IPS-18c (cell line): Measurements from ENCODE around the gene SLC5A2.
"Not testable (repeated sequence)": the region's sequence is repeated elsewhere in the genome, so short reads cannot be mapped to it uniquely, and the experiment has no call there.

Experiments used
- H3K4me3 ChIP-seq: 2 replicates; pipeline ENCODE4 v1.7.0; 2013; ENCODE audit warnings: low read depth, mild to moderate bottlenecking, low read length, moderate library complexity; ENCODE audit not compliant: insufficient read depth
- H3K9me3 ChIP-seq: one replicate; pipeline ENCODE4 v1.6.1; 2013; ENCODE audit warnings: mild to moderate bottlenecking, low read length, moderate library complexity; ENCODE audit not compliant: control insufficient read depth, insufficient read depth

The SLC5A2 gene

DNA sequence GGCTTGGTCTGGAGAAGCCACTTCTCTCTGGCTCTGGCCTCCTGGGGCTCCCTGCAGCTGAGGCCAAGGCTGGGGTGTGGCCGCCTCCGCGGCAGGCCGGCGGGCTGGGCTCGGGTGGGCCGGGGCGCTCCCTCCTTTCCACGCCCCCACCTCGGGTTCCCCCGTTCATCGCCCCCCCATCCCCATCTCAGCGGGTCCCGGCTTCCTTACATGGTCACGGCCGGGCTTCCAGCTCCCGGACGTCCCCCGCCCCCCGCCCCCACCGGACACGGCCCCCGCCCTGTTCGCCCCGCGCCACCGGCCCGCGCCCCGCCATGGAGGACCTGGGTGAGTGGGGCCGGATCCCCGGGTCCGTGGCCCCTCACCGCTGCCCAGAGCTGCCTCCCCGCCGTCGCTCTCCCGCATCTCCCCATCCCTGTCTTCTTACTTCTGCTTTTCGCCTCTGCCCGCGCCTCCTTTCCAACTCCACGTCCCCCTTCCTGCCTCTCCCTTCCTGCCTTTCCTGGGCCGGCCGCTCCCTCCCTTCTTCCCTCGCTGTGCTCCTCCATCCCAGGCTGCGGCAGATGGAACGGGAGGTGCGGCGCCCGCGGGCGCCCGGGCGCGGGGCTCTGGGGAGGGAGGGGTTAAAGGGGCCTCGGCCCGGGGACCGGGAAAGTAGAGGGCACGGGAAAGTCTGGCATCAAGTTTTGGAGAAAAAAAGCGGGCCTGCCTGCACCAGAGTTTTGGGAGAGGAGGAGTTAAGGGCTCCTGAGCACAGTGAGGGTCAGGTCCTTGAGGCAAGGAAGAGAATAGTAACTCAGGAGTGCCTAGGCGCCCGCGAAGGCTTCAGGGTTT is 10.8 kb upstream of the SLC5A2 start, which contains the start of gene TGFB1I1:
TSS of gene TGFB1I1 (plus strand) at position 278 of the 834 bp plus-strand sequence. CDS start at position 315, 37 bp downstream.
- Histone ChIP-seq H3K4me3 (peak within 1 kb of the TSS; percentile 67), H3K9me3 (peaks cover 2% of the 10 kb centered on the region)

GRCh38 chr16:31472709-31473203 is 10.2 kb upstream of the SLC5A2 start:
- H3K4me3 ChIP-seq = peak overlapping the region; percentile 67
- H3K9me3 ChIP-seq = peaks cover 2% of the 10 kb centered on the region

DNA sequence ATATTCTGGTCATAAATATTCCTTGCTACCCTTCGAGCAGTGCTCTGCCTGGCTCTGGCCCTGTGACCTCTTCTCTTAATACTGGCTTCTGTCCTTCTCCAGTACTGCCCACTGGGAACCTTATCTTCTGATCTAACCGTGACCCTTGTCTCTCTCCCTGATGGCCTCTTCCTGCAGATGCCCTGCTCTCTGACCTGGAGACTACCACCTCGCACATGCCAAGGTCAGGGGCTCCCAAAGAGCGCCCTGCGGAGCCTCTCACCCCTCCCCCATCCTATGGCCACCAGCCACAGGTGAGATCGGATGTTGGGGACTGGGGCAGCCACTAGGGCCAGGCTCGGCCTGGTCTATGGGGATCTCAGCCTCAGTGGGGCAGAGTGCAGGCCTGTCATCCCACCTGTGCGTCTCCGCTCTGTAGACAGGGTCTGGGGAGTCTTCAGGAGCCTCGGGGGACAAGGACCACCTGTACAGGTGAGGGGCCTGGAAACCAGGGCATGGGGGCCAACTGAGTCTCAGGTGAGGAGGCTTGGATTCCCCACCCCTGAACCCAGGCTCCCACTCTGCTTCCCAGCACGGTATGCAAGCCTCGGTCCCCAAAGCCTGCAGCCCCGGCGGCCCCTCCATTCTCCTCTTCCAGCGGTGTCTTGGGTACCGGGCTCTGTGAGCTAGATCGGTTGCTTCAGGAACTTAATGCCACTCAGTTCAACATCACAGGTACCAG is 9.5 kb upstream of the SLC5A2 start:
- Histone ChIP-seq H3K4me3 (no peak overlapping the region), H3K9me3 (peaks cover 2% of the 10 kb centered on the region)

- H3K4me3 ChIP-seq = no peak overlapping the region
- H3K9me3 ChIP-seq = peaks cover 2% of the 10 kb centered on the region
Measured at GRCh38 chr16:31474173-31474714, 8.7 kb upstream of the SLC5A2 start.

DNA sequence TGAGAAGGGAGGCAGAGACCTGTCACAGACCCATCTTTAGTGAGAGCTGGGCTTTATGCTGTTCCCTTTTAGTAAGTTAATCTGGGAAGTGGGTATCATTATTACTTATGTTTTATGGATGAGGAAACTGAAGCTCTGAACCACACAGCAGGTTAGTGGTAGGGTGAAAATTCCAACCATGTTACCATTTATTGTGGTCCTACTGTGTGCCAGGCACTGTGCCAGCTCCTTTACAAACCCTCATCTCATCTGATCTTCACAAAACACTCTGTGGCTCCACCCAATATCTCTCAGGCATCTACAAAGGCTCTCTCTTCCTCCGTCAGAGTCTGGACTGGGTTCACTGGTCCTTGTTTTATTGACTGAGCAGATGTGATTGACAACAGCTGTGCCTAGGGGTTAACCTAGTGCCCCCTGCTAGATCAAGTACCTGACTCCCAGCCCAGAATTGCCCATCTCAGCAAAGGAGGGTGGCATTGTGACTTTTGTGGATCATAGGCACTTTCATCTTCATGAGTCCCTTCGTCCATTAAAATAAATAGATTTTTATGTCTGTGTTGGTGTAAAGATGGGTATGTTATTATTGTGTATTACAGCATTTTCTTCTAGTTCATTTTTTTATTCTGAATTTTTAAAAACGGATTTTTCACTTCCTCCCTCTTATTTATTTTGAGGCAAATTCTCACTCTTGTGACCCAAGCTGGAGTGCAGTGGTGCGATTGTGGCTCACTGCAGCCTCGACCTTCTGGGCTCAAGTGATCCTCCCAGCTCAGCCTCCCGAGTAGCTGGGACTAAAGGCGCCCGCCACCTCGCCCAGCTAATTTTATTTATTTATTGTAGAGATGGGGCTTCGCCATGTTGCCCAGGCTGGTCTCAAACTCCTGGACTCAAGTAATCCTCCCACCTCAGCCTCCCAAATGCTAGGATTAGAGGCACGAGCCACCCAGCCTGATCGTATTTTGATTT is 7.9 kb upstream of the SLC5A2 start:
- no peak overlapping the region for H3K4me3 ChIP-seq
- peaks cover 2% of the 10 kb centered on the region for H3K9me3 ChIP-seq

DNA sequence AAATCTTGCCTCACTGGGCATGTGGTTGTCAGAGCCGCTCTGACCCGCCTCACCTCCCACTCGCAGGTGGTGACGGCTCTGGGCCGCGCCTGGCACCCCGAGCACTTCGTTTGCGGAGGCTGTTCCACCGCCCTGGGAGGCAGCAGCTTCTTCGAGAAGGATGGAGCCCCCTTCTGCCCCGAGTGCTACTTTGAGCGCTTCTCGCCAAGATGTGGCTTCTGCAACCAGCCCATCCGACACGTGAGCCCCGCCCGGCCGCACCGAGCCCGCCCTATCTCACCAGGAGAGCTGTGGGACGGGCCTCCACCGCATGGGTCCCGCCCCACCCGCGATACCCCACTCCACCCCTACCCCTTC is 7.0 kb upstream of the SLC5A2 start:
- peak overlapping the region; percentile 61; the same call in 1 of the 2 replicates for H3K4me3 ChIP-seq

GRCh38 chr16:31476303-31477219 is 6.4 kb upstream of the SLC5A2 start:
- Histone ChIP-seq H3K9me3 (peaks cover 2% of the 10 kb centered on the region), H3K4me3 (peak overlapping the region; percentile 65)

More for the DNA sequence above, 7.0 kb upstream of the SLC5A2 start:
- peaks cover 2% of the 10 kb centered on the region for H3K9me3 ChIP-seq

DNA sequence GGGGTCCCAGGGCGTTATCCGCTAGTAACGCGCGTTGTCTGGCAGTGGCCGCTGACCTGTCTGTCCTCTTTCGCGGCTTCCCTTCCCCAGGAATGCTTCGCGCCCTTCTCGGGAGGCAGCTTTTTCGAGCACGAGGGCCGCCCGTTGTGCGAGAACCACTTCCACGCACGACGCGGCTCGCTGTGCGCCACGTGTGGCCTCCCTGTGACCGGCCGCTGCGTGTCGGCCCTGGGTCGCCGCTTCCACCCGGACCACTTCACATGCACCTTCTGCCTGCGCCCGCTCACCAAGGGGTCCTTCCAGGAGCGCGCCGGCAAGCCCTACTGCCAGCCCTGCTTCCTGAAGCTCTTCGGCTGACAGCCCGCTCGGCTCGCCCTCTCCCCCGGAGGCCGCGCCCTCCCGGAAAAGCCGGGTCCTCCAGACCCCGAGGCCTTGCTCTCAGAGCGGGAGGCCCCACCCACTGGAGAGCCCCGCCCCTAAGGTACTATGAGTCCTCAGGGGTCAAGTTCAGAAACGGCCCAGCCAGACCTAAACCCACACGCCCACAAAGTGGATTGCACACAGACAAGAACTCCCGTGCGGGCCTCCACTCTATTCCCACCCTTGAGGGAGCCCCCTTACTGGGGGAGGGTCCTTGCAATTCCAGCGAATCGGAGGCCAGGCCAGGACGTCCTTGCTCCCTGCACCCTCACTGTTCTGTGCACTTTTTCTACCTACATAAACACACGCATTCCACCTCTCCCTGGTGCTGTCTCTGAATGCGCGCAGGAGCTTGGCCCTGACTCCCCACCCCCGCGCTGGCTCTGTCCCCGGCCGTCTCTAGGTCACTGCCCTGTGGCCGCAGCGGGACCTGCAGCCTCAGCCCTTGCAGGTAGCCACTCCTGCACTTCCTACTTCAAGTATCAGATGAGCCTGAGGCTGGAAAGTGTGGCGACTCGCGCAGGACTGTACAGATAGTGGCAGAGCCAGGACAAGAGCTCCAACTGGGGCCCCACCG is 5.4 kb upstream of the SLC5A2 start:
- peaks cover 2% of the 10 kb centered on the region for H3K9me3 ChIP-seq
- H3K4me3 ChIP-seq = peak overlapping the region; percentile 65

GRCh38 chr16:31478956-31479355 is 4.0 kb upstream of the SLC5A2 start:
- Histone ChIP-seq H3K4me3 (no peak overlapping the region), H3K9me3 (no peaks in the 10 kb centered on the region)

GRCh38 chr16:31479751-31480150 is 3.2 kb upstream of the SLC5A2 start:
- H3K4me3 ChIP-seq = no peak overlapping the region
- no peaks in the 10 kb centered on the region for H3K9me3 ChIP-seq

GRCh38 chr16:31480851-31481536 is 1.9 kb upstream of the SLC5A2 start:
- Histone ChIP-seq H3K9me3 (no peaks in the 10 kb centered on the region), H3K4me3 (no peak overlapping the region)

GRCh38 chr16:31484048-31484447 is 1.1 kb downstream of the SLC5A2 start:
- not testable (repeated sequence) for H3K4me3 ChIP-seq, H3K9me3 ChIP-seq

- Histone ChIP-seq H3K4me3 (no peak overlapping the region), H3K9me3 (no peaks in the 10 kb centered on the region)
Measured at GRCh38 chr16:31484491-31485171, 1.7 kb downstream of the SLC5A2 start.

GRCh38 chr16:31485571-31485970 is 2.6 kb downstream of the SLC5A2 start:
- no peaks in the 10 kb centered on the region for H3K9me3 ChIP-seq
- H3K4me3 ChIP-seq = no peak overlapping the region
